ENCODE results near the gene CD72.
"Not testable (repeated sequence)": the region's sequence is repeated elsewhere in the genome, so short reads cannot be mapped to it uniquely, and the experiment has no call there.

Gene CD72

GRCh38 chr9:35649431-35650340 lies 31.5 kb upstream of the CD72 start:
- DNase-seq (ENCODE audit: low read depth in 4 of 4, low spot score in 1 of 4): peak in 1 of 4 experiments; percentile 40

GRCh38 chr9:35646533-35647265 lies 28.5 kb upstream of the CD72 start:
- DNase-seq (ENCODE audit: low read depth in 4 of 4, low spot score in 1 of 4): peak; percentile 79 to 85 (median 83)

GRCh38 chr9:35646153-35646532 lies 27.9 kb upstream of the CD72 start:
- no peak for DNase-seq (ENCODE audit: low read depth in 4 of 4, low spot score in 1 of 4)

- DNase-seq (ENCODE audit: low read depth in 4 of 4, low spot score in 1 of 4): not testable (repeated sequence)
Observed at GRCh38 chr9:35645736-35646135, 27.5 kb upstream of the CD72 start.

GRCh38 chr9:35643046-35643445 lies 24.8 kb upstream of the CD72 start:
- DNase-seq (ENCODE audit: low read depth in 4 of 4, low spot score in 1 of 4): no peak

- DNase-seq (ENCODE audit: low read depth in 4 of 4, low spot score in 1 of 4): not testable (repeated sequence)
Observed at GRCh38 chr9:35641478-35641877, 23.3 kb upstream of the CD72 start.

- not testable (repeated sequence) for DNase-seq (ENCODE audit: low read depth in 4 of 4, low spot score in 1 of 4)
Observed at GRCh38 chr9:35640431-35640830, 22.2 kb upstream of the CD72 start.

GRCh38 chr9:35639631-35640030 lies 21.4 kb upstream of the CD72 start:
- no peak for DNase-seq (ENCODE audit: low read depth in 4 of 4, low spot score in 1 of 4)

GRCh38 chr9:35639225-35639624 lies 21.0 kb upstream of the CD72 start:
- not testable (repeated sequence) for DNase-seq (ENCODE audit: low read depth in 4 of 4, low spot score in 1 of 4)

- not testable (repeated sequence) for DNase-seq (ENCODE audit: low read depth in 4 of 4, low spot score in 1 of 4)
Observed at GRCh38 chr9:35638751-35639150, 20.5 kb upstream of the CD72 start.

- not testable (repeated sequence) for DNase-seq (ENCODE audit: low read depth in 4 of 4, low spot score in 1 of 4)
Observed at GRCh38 chr9:35637427-35637955, 19.3 kb upstream of the CD72 start.

- DNase-seq (ENCODE audit: low read depth in 4 of 4, low spot score in 1 of 4): not testable (repeated sequence)
Observed at GRCh38 chr9:35636877-35637246, 18.6 kb upstream of the CD72 start.

GRCh38 chr9:35636135-35636876 lies 18.1 kb upstream of the CD72 start:
- no peak for DNase-seq (ENCODE audit: low read depth in 4 of 4, low spot score in 1 of 4)

GRCh38 chr9:35635730-35636129 lies 17.5 kb upstream of the CD72 start:
- DNase-seq (ENCODE audit: low read depth in 4 of 4, low spot score in 1 of 4): no peak

- DNase-seq (ENCODE audit: low read depth in 4 of 4, low spot score in 1 of 4): no peak
Observed at GRCh38 chr9:35629597-35629996, 11.4 kb upstream of the CD72 start.

- no peak for DNase-seq (ENCODE audit: low read depth in 4 of 4, low spot score in 1 of 4)
Observed at GRCh38 chr9:35628389-35628991, 10.3 kb upstream of the CD72 start.

- no peak for DNase-seq (ENCODE audit: low read depth in 4 of 4, low spot score in 1 of 4)
Observed at GRCh38 chr9:35627575-35627974, 9.4 kb upstream of the CD72 start.

- no peak for DNase-seq (ENCODE audit: low read depth in 4 of 4, low spot score in 1 of 4)
Observed at GRCh38 chr9:35619800-35620158, 1.6 kb upstream of the CD72 start.

- DNase-seq (ENCODE audit: low read depth in 4 of 4, low spot score in 1 of 4): peak in 1 of 4 experiments; percentile 19
Observed at GRCh38 chr9:35618854-35619799, 914 bp upstream of the CD72 start.

GRCh38 chr9:35617548-35617947 lies 665 bp downstream of the CD72 start:
- DNase-seq (ENCODE audit: low read depth in 4 of 4, low spot score in 1 of 4): no peak

Data from stimulated activated CD4-positive, alpha-beta T cell treated with anti-CD3 and anti-CD28 coated beads, Interleukin-1b, Interleukin-23, amount 100 ng/mL, for 24 hours (primary cell).